ENCODE data around the gene IQSEC3.
"Not testable (repeated sequence)": the region's sequence is repeated elsewhere in the genome, so short reads cannot be mapped to it uniquely, and the experiment has no call there.

DNA sequence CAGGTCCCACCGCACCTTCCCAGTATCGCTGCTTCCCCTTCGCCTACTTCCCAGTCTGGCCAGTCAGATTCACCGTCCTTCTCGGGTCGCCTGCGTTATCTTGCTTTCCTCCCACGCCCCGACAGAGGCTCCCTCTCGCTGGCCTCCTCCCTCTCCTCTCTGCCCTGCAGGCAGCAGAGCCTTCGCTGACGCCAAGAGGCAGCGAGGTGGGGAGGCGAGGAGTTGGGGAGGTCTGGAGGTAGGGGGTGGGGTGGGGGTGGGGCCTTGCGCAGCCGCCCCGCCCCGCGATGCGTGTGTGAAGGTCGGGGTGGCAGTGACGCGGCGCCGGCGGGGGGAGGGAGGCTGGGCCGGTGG is at the start of gene IQSEC3:
- not testable (repeated sequence) for TF ChIP-seq POLR2AphosphoS5, POLR2A (IDR thresholded peaks at IDR 0.05; ENCODE audit: low read depth, low read length)
